KG1 (cell line): Measurements from ENCODE around the gene ZSWIM3.
"Not testable (repeated sequence)": the region's sequence is repeated elsewhere in the genome, so short reads cannot be mapped to it uniquely, and the experiment has no call there.

ENCODE experiments used
- DNase-seq: peaks from one replicate; lab custom pipeline; 2025; lab: John Stamatoyannopoulos, UW

Gene ZSWIM3

DNA sequence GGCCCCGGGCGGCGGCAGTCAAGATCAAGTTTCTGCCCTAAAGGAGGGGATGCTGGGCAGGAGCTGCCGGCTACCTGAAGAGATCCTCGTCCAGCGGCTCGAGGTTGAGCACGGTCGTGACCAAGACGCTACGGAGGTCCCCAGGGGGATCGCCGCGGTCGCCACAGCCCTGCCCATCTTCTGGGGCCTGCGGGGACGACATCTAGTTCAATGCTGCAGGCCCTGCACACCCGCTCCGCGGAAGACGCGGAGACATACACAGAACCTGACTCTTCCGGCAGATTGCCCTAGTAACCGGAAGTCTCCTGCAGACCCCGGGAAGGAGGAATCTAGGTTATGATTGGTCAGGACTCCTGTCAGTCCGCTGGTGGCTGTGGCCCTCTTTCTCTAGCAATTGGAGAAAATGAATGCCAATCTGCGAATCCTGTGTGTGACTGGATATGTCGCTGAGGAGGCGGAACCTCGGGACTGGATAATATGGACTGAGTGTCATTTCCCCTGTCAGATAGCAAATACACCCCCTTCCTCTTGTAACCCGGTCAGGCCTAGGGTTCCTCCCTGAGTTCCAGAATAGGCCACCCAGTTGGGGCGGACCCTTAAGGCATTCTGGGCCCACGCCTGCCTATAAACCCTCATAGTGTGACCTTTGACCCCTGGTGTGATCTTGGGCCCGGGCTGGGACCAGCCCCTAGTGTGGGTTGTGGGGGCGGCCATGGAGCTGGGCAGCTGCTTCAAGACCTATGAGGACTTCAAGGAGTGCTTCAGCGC lies at the start of gene ZSWIM3, which contains the start of gene ACOT8:
ZSWIM3 (plus strand) TSS at position 501 of the 768 bp plus-strand sequence; CDS start at position 713, 212 bp downstream.
ACOT8 (minus strand) TSS at position 279 of the 768 bp plus-strand sequence; CDS start at position 202, 77 bp downstream.
- DNase-seq, result peak; percentile 99

- no peak for DNase-seq
Observed at GRCh38 chr20:45810191-45810970, 47.0 kb upstream of the ZSWIM3 start.

DNA sequence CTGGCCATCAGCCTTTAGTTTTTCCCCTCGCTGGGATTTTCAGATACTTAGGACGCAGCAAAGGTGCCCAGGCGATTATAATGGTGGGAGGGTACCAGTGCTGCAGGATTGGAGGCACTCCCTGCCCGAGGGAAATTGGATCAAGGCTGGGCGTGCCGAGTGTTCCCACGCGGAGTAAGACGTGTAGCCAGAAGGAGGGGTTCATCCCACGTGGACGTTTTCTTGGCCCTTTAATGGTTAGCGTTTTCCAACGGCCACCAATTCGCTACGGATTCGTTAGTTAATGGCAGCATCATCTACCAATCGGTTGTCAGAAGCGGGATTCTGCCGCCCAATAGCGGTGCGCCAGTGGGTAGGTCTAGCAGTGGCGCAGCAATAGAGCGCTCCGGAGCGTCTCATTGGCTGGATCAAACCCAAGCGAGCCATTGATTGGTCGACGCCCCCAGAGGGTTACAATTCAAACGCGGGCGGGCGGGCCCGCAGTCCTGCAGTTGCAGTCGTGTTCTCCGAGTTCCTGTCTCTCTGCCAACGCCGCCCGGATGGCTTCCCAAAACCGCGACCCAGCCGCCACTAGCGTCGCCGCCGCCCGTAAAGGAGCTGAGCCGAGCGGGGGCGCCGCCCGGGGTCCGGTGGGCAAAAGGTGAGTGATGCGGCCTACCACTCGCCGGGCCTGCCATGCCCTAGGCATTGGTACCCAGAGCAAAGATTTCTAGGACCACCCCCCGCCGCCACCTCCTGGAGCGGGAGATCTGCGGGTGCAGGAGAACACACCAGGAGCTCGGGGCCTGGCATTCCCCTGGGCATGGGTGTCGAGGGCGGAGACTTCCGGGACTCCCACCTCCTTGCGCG lies 45.0 kb upstream of the ZSWIM3 start, which contains the start of gene UBE2C:
UBE2C (plus strand) TSS at position 488 of the 849 bp plus-strand sequence; CDS start at position 540, 52 bp downstream.
- DNase-seq, result peak; percentile 22

- DNase-seq, result no peak
Observed at GRCh38 chr20:45813006-45813340, 44.4 kb upstream of the ZSWIM3 start.

DNA sequence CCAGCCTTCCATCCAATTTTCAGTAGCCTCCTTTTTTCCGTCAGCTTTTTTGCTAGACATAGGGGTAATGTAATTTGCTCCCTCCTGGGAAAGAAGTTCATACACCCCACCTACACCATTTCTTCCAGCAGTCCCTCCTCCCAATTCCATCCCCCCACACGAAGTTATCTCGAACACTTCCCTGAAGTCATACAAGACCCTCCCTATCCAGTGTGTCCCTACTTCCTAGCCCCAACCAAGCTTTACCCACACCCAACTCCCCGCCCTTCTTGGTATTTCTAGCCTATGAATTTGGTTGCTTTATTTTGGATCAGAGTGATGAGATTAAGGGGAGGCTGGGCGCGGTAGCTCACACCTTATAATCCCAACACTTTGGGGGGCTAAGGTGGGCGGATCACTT lies 43.9 kb upstream of the ZSWIM3 start:
- DNase-seq, result no peak

GRCh38 chr20:45814314-45814713 lies 43.1 kb upstream of the ZSWIM3 start:
- DNase-seq, result no peak

- no peak for DNase-seq
Observed at GRCh38 chr20:45816951-45817350, 40.5 kb upstream of the ZSWIM3 start.

DNA sequence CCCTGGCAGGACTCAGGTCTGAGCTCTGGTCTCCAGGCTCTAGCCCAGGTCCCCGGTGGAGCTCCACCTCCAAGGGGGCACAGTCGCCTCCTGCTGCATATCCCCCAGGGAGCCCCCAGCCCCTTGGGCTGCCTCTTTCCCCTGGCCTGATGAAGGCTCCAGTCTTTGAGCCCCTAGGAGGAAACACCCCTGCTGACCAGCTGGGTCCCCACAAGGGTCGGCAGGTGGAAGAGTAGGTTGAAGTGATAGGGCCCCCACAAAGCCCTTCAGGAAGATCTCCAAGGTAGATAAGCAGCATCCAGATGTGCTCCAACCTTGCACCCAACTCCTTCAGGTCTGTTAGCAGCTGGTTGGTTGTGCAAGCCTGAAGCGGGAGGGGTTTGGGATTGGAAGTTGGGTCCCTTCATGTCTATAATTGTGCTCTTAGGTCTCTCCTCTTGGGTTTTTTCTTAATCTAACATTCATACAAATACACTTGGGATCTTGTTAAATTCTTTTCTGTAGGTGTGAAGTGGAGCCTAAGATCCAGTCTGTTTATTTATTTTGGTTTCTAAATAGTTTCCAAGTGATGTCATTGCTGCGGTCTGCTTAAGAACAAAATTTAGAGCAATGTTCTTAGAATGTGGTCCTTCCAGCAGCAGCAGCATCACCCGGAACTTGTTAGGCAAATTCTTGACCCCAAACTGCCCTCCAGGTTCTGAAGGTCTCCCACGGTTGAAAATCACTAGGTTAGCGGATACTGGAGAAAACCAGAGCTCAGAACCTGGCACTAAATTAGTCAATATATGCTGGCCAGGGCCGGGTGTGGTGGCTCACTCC lies 39.8 kb upstream of the ZSWIM3 start:
- no peak for DNase-seq

GRCh38 chr20:45818239-45818638 lies 39.2 kb upstream of the ZSWIM3 start:
- no peak for DNase-seq

DNA sequence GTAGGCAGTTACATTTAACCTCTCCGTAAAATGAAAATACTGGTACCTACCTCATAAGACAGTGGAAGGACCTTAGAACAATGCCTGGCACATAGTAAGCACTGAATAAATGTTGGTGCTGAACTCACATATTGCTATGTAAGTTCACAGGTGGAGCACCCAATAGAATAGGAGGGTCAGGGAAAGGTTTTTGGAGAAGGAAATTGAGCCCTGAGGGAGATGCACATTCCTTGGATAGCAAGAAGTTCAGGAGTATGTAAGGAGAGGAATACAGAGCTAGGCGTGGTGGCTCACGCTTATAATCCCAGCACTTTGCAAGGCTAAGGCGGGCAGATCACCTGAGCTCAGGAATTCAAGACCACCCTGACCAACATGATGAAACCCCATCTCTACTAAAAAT lies 37.9 kb upstream of the ZSWIM3 start:
- DNase-seq, result no peak

DNA sequence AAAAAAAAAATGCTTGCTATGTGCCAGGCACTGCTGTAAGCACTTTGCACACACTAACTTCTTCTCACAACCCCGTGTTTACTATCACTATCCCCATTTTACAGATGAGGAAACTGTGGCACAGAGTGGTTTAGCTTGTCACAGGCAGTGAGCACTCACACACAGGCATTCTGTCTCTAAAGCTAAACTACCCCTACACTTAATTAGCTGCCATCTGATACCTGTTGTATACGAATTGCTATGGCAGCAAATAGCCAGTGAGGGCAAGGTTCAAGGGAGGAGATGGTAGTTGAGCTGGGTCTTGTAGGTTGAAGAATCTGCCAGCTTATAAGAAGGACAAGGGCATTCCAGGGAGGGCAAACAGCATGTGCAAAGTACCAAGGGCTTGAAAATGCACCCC lies 35.5 kb upstream of the ZSWIM3 start:
- DNase-seq, result no peak

DNA sequence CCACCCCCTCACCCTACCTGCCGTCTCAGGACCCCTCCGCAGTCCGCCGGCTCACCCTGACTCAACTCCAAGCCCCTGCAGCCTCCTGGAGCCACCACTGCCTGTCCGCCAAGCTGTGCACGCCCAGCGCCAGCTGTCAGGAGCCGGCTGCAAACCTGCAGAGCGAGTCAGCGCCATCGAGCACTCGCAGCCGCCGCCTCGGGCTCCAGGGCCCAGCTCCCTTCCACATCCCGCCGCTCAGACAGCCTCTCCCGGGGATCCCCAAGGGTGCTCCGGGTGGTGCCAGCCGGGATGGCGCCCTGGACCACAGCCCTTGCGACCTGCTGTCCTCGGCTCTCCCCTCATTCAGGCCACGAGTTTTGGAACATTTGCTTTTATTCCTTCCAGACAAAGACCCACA lies 34.6 kb upstream of the ZSWIM3 start:
- DNase-seq, result no peak

GRCh38 chr20:45823949-45824835 lies 33.2 kb upstream of the ZSWIM3 start:
- DNase-seq, result no peak

DNA sequence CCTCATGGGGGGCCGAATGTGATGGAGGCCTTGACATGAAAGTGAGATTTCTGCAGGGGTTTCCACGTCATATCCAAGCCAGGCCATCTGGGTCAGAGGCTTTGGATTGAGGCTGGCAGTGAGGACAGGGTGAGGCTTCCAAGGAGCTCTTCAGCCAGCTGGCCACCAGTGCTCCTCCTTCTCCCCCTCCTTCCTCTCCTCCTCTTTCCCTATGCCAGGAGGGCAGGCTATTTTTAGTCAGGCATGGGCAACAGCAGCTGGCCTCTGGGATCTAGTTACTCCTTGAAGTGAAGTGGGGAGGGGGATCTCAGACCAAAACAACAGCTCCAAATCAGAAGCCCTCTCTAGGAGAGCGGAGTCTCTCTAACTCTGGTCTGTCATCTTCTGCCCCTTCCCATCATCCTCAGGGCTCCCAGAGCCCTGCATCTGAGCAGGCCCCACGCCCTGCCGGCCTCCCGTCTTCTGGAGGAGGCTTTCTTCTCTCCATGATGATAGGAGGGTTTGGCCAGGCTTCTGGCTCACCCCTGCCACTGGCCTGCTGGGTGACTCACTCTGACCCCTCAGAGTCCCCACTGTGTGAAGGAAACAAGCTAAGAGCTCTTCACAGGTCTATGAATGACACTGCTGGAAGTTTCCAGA lies 30.9 kb upstream of the ZSWIM3 start:
- no peak for DNase-seq

DNA sequence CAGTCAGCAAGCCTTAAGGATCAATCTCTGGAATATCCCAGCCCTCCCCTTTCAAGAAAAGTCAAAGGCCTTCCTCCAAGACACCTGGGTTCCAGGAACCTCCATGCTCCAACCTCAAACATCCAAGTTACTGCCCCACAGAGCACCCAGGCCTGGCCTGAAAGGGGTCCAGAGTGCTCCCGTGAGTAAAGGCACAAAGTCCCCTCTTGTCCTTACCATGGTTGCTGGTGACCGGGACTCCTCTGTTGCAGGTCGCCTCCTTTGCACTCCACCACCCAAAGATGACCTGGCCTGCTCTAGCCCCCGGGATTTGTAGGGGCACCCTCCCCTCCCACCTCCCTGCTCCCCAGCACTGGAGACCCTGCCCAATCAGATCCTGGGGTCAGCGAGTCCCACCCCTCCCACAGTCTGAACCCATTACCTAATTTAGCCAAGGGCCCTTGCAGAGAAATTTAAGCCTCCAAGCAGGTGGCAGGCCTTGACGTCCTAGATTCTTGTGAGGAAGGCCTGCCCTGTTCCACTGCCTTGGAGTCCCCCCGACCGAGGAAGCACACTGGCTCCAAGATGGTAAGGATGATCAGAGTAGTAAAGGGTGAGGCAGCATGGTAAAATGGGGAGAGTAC lies 30.3 kb upstream of the ZSWIM3 start, which contains the start of gene TNNC2:
TNNC2 (minus strand) TSS at position 283 of the 623 bp plus-strand sequence; CDS start at position 219, 64 bp downstream.
- DNase-seq, result no peak

DNA sequence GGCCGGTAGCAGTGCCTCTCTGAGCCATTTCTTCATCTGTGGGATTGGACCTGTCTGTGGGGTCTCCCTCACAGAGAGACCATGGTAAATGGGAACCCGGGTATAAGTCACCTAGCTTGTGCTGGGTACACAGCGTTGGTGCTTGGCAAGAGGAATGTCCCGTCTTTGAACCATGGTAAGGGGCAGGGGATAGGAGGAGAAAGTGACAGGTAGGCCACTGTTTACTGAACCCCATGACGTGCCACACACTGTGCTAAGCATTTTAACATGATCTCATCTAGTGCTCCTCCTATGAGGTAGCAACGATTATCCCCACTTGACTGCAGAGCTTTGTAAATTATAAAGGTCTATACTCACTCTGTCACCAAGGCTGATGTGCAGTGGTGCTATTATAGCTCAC lies 29.7 kb upstream of the ZSWIM3 start:
- DNase-seq, result no peak

DNA sequence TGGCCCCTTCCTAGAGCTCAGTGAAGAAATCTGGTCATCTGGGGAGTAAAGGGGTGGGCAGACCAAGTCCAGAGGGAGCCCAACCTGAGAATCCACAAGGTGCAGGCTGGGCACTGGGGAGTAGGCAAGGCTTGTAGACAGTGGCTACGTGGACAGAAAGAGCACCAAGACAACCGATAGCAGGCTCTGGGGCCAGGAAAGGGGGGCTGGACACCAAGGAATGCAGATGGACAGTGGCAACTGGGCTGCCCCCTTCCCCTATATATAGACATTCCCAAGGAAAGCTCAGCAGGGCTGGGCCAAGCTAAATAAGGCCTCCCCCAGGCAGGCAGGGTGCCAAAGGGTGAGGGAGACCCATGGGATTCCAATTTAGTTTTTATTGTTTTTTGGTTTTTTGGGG lies 28.8 kb upstream of the ZSWIM3 start:
- DNase-seq, result no peak

- not testable (repeated sequence) for DNase-seq
Observed at GRCh38 chr20:45829673-45830106, 27.7 kb upstream of the ZSWIM3 start.

DNA sequence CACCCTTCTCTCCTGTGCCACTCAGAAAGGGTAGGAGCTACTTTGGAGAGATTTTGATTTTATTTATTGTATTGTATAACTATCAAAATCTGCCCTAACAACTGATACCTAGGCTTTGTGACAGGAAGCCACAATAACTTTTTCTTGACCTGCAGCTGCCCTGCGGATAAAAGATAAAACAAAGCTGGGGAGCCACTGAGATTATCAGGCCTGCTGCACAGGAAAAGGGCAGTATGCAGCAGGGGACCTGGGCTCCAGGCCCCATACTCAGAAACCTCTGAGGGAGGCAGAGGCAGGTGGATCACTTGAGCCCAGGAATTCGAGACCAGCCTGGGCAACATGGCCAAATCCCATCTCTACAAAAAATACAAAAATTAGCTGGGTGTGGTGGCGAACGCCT lies 24.8 kb upstream of the ZSWIM3 start:
- no peak for DNase-seq
